ENCODE measurements around the gene VWA7. TPM values are rescaled to one million over a fixed set of nuclear protein-coding genes. Genes with fewer than 3 reads are reported as not detected.

VWA7 gene
- total and polyA plus RNA-seq, 10 donors, result 0.09 to 2.6 (median 1.1) TPM; not detected in 1

DNA sequence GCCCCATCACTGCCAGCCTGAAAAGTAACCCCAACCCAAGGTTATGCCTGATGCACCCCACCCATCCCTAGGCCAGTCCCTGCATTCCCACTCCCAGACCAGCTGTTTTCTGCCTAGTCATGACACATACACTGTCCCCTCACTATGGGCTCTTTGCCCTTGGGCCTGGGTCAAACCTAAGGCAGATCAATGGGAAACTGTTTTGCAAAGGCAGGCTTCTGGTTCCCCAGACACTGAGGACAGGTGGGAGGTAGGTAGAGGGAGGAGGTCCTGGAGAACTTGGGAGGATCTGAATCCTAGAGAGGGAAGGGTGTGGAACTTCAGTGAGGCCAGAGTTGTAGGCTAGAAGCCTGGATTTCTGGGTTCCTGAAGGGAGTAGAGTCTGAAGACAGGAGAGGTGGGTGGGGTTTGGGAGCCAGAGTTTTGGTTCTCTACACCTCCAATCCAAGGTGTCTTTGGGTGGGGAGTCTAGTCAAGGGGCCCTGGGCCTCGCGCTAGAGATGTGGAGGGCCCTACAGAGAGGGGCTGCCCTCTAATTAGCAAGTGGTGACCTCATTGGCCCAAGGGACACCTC lies 42.8 kb downstream of the VWA7 start:
- Histone ChIP-seq H3K27me3 (replicated peaks in 1 of 7) (no peaks in the 10 kb centered on the region), H3K4me1 (peaks cover 53 to 89% (median 81%) of the 10 kb centered on the region in 6 donors), H3K27ac (peak overlapping the region; percentile 81 to 99 (median 96)), H3K36me3 (peaks cover 7 to 43% (median 38%) of the 10 kb centered on the region in 6 donors), H3K4me3 (peak overlapping the region; percentile 80 to 95 (median 88)), H3K9me3 (no peaks in the 10 kb centered on the region)
- 0% methylated on average over 2 of the region's 2 CpGs; no CpG with 5 or more reads in 1 of the 5 donors for WGBS, 5 donors
- no peak for TF ChIP-seq POLR2AphosphoS5 (IDR thresholded peaks at IDR 0.05)
- peak; percentile 40 for DNase-seq
- intact Hi-C loops (cut with DNase I; ENCODE audit: low total_unique reads), result loop anchor here (10.0 kb wide), 2 partner anchors 60 to 90 kb away; partner anchors contain the start of genes HSPA1B and VARS1

- Histone ChIP-seq H3K36me3 (peaks cover 7 to 43% (median 38%) of the 10 kb centered on the region in 6 donors), H3K4me3 (peak overlapping the region in 7 of 8 donors; percentile 80 to 95 (median 86)), H3K27me3 (replicated peaks in 1 of 7) (no peaks in the 10 kb centered on the region), H3K9me3 (no peaks in the 10 kb centered on the region), H3K4me1 (peaks cover 52 to 89% (median 81%) of the 10 kb centered on the region in 6 donors), H3K27ac (peak overlapping the region in 7 of 8 donors; percentile 29 to 99 (median 96))
- TF ChIP-seq CTCF (IDR thresholded peaks at IDR 0.05 in 8 of 11, conservative IDR thresholded peaks at IDR 0.05 in 3 of 11) (no peak), POLR2AphosphoS5 (IDR thresholded peaks at IDR 0.05) (no peak), POLR2A (IDR thresholded peaks at IDR 0.05) (no peak)
- peak; percentile 44 for DNase-seq
- WGBS, 5 donors, result 78 to 85% (median 83%) methylated on average over 4 of the region's 4 CpGs
- intact Hi-C loops (cut with DNase I; ENCODE audit: low total_unique reads), result loop anchor here (10.0 kb wide), 2 partner anchors 61 to 91 kb away; partner anchors contain the start of genes HSPA1B and VARS1
Observed at GRCh38 chr6:31733734-31734133, 43.4 kb downstream of the VWA7 start.

DNA sequence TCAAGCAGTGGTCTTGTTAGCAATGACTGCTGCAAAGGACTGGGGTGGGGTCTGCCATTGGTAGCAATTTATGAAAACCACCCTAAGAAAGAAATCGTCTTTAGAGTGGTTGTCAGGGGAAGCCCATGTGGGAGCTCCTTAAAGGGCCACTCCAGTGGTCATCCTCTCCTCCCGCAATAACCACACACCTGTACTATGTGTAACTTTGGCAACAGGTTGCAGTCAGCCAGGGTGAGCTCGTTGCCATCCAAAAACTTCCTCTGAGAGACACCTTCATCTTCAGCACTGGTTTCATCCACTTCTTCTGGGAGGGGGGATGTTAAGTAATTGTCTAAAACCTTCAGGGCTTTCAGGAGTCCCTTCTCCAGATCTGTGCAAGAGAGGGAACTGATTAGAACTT lies 45.1 kb downstream of the VWA7 start:
- peaks cover 7 to 52% (median 38%) of the 10 kb centered on the region in 6 donors for H3K36me3 ChIP-seq
- H3K9me3 ChIP-seq, result no peaks in the 10 kb centered on the region
- WGBS, 5 donors, result 54 to 73% (median 58%) methylated on average over 3 of the region's 3 CpGs
- H3K4me1 ChIP-seq, result peaks cover 48 to 89% (median 81%) of the 10 kb centered on the region in 6 donors
- no peak for TF ChIP-seq POLR2AphosphoS5 (IDR thresholded peaks at IDR 0.05)
- TF ChIP-seq POLR2A (IDR thresholded peaks at IDR 0.05), result no peak
- TF ChIP-seq CTCF (IDR thresholded peaks at IDR 0.05 in 8 of 11, conservative IDR thresholded peaks at IDR 0.05 in 3 of 11), result no peak
- H3K27me3 ChIP-seq (replicated peaks in 1 of 7), result no peaks in the 10 kb centered on the region
- no peak overlapping the region for H3K4me3 ChIP-seq
- intact Hi-C loops (cut with DNase I; ENCODE audit: low total_unique reads), result loop anchor here (10.0 kb wide), 2 partner anchors 63 to 93 kb away; partner anchors contain the start of genes HSPA1B and VARS1
- DNase-seq, result no peak
- peak overlapping the region in 7 of 8 donors; percentile 22 to 99 (median 94) for H3K27ac ChIP-seq

- intact Hi-C loops (cut with DNase I; ENCODE audit: low total_unique reads), result loop anchor here (10.0 kb wide), 2 partner anchors 64 to 94 kb away; partner anchors contain the start of genes HSPA1B and VARS1
- Histone ChIP-seq H3K4me3 (peak overlapping the region in 5 of 8 donors; percentile 75 to 83 (median 80)), H3K4me1 (peaks cover 48 to 95% (median 87%) of the 10 kb centered on the region in 6 donors), H3K9me3 (no peaks in the 10 kb centered on the region), H3K27ac (peak overlapping the region in 7 of 8 donors; percentile 93 to 99 (median 94)), H3K36me3 (peaks cover 7 to 66% (median 40%) of the 10 kb centered on the region in 6 donors), H3K27me3 (replicated peaks in 1 of 7) (no peaks in the 10 kb centered on the region)
- WGBS, 5 donors, result 89 to 94% (median 90%) methylated on average over 11 of the region's 11 CpGs
- peak; percentile 71 for DNase-seq
- no peak for TF ChIP-seq CTCF (IDR thresholded peaks at IDR 0.05 in 8 of 11, conservative IDR thresholded peaks at IDR 0.05 in 3 of 11)
- peak in 1 of 3 donors; percentile 5 for TF ChIP-seq POLR2AphosphoS5 (IDR thresholded peaks at IDR 0.05)
Observed at GRCh38 chr6:31730631-31731086, 46.5 kb downstream of the VWA7 start.

Data from spleen (tissue), 11 donors.